Erythroblast (primary cell): ENCODE data around the gene LZTR1.

Source experiments
- GATA1 ChIP-seq: IDR thresholded peaks from 2 replicates; pipeline ENCODE4 v1.6.1; 2011; ENCODE audit warnings: low read depth, mild to moderate bottlenecking, control low read depth, low read length, moderate library complexity
- POLR2A ChIP-seq: IDR thresholded peaks from 2 replicates; pipeline ENCODE4 v1.6.1; 2011; ENCODE audit warnings: mild to moderate bottlenecking, low read length

GRCh38 chr22:20987375-20987774, 5.3 kb downstream of the LZTR1 start:
- TF ChIP-seq POLR2A (no peak), GATA1 (no peak)
